HG02588 (cell line): ENCODE measurements around the gene TNFRSF4.

Experiments
- ATAC-seq: cut with Tn5 transposase; IDR thresholded peaks from one replicate; pipeline ENCODE4 v1.9.1; 2021; ENCODE audit warnings: mild to moderate bottlenecking, moderate library complexity; ENCODE audit not compliant: unreplicated experiment

The TNFRSF4 gene

GRCh38 chr1:1245817-1246576, 32.0 kb upstream of the TNFRSF4 start:
- no peak for ATAC-seq

- ATAC-seq: no peak
Measured at GRCh38 chr1:1245178-1245816, 31.3 kb upstream of the TNFRSF4 start.

- no peak for ATAC-seq
Measured at GRCh38 chr1:1244192-1244811, 30.3 kb upstream of the TNFRSF4 start.

GRCh38 chr1:1243807-1244191, 29.8 kb upstream of the TNFRSF4 start:
- no peak for ATAC-seq

- no peak for ATAC-seq
Measured at GRCh38 chr1:1243266-1243660, 29.3 kb upstream of the TNFRSF4 start.

GRCh38 chr1:1242461-1243265, 28.7 kb upstream of the TNFRSF4 start:
- no peak for ATAC-seq

GRCh38 chr1:1241588-1242219, 27.8 kb upstream of the TNFRSF4 start:
- no peak for ATAC-seq

- no peak for ATAC-seq
Measured at GRCh38 chr1:1240822-1241587, 27.1 kb upstream of the TNFRSF4 start.

GRCh38 chr1:1240348-1240732, 26.4 kb upstream of the TNFRSF4 start:
- no peak for ATAC-seq

GRCh38 chr1:1239614-1240347, 25.8 kb upstream of the TNFRSF4 start:
- ATAC-seq: no peak

- ATAC-seq: no peak
Measured at GRCh38 chr1:1239227-1239613, 25.3 kb upstream of the TNFRSF4 start.

- no peak for ATAC-seq
Measured at GRCh38 chr1:1238702-1239178, 24.8 kb upstream of the TNFRSF4 start.

GRCh38 chr1:1237874-1238701, 24.1 kb upstream of the TNFRSF4 start:
- ATAC-seq: no peak

GRCh38 chr1:1236945-1237873, 23.3 kb upstream of the TNFRSF4 start:
- no peak for ATAC-seq

GRCh38 chr1:1236176-1236763, 22.3 kb upstream of the TNFRSF4 start:
- no peak for ATAC-seq

GRCh38 chr1:1235016-1235744, 21.2 kb upstream of the TNFRSF4 start:
- ATAC-seq: no peak
